GM19238 (cell line): ENCODE measurements around the gene GNMT.

Experiments used
- DNase-seq: peaks from one replicate; pipeline ENCODE4 v3.0.0; 2011; ENCODE audit warnings: low spot score; ENCODE audit not compliant: insufficient read length

GNMT gene

GRCh38 chr6:42960243-42961019 is at the start of gene GNMT:
TSS of gene GNMT (plus strand) at chr6:42960754. CDS start at chr6:42960768, 14 bp downstream.
- peak; percentile 32 for DNase-seq

- no peak for DNase-seq
These were observed 49.2 kb upstream of the GNMT start for GRCh38 chr6:42911171-42912021.

GRCh38 chr6:42914546-42914945 is 46.0 kb upstream of the GNMT start:
- no peak for DNase-seq

GRCh38 chr6:42915732-42916131 is 44.8 kb upstream of the GNMT start, which contains the start of gene PTCRA:
TSS of gene PTCRA (plus strand) at chr6:42916053. CDS start at chr6:42916070, 17 bp downstream.
- no peak for DNase-seq

GRCh38 chr6:42916288-42916687 is 44.3 kb upstream of the GNMT start:
- no peak for DNase-seq

- DNase-seq: no peak
These were observed 38.8 kb upstream of the GNMT start for GRCh38 chr6:42921801-42922200.

GRCh38 chr6:42923666-42924065 is 36.9 kb upstream of the GNMT start:
- DNase-seq: no peak

GRCh38 chr6:42925248-42925857 is 35.2 kb upstream of the GNMT start:
- DNase-seq: no peak

- peak; percentile 88 for DNase-seq
These were observed 31.4 kb upstream of the GNMT start, which contains the start of gene CNPY3 for GRCh38 chr6:42928986-42929820. TSS of gene CNPY3 (plus strand) at chr6:42929480. CDS start at chr6:42929571, 91 bp downstream.

GRCh38 chr6:42929821-42930360 is 30.7 kb upstream of the GNMT start:
- peak; percentile 67 for DNase-seq

GRCh38 chr6:42932412-42932811 is 28.1 kb upstream of the GNMT start:
- DNase-seq: no peak

- no peak for DNase-seq
These were observed 27.3 kb upstream of the GNMT start for GRCh38 chr6:42933205-42933604.

GRCh38 chr6:42935322-42935721 is 25.2 kb upstream of the GNMT start:
- DNase-seq: no peak

GRCh38 chr6:42936398-42936797 is 24.2 kb upstream of the GNMT start:
- no peak for DNase-seq

GRCh38 chr6:42937548-42938427 is 22.8 kb upstream of the GNMT start:
- DNase-seq: no peak

GRCh38 chr6:42938428-42938796 is 22.1 kb upstream of the GNMT start:
- DNase-seq: no peak

- DNase-seq: no peak
These were observed 21.4 kb upstream of the GNMT start for GRCh38 chr6:42938987-42939809.

GRCh38 chr6:42939810-42940167 is 20.8 kb upstream of the GNMT start:
- DNase-seq: no peak

- no peak for DNase-seq
These were observed 20.0 kb upstream of the GNMT start for GRCh38 chr6:42940493-42941045.
